B cell (primary cell): ENCODE measurements around the gene SEC23B.

ENCODE experiments used
- EZH2 ChIP-seq: IDR thresholded peaks from 2 replicates; pipeline ENCODE4 v1.6.1; 2012; ENCODE audit warnings: borderline replicate concordance, low read depth, mild to moderate bottlenecking, moderate library complexity, low read length; ENCODE audit not compliant: insufficient read depth, poor library complexity, severe bottlenecking
- TF ChIP-seq, protein P1 (sequence below): fragments of 200-600 bp; IDR thresholded peaks from one replicate; pipeline ENCODE4 v1.8.0; 2022; ENCODE audit warnings: antibody characterized with exemption, mild to moderate bottlenecking

- no peak for TF ChIP-seq EZH2
- TF ChIP-seq, protein P1, sequence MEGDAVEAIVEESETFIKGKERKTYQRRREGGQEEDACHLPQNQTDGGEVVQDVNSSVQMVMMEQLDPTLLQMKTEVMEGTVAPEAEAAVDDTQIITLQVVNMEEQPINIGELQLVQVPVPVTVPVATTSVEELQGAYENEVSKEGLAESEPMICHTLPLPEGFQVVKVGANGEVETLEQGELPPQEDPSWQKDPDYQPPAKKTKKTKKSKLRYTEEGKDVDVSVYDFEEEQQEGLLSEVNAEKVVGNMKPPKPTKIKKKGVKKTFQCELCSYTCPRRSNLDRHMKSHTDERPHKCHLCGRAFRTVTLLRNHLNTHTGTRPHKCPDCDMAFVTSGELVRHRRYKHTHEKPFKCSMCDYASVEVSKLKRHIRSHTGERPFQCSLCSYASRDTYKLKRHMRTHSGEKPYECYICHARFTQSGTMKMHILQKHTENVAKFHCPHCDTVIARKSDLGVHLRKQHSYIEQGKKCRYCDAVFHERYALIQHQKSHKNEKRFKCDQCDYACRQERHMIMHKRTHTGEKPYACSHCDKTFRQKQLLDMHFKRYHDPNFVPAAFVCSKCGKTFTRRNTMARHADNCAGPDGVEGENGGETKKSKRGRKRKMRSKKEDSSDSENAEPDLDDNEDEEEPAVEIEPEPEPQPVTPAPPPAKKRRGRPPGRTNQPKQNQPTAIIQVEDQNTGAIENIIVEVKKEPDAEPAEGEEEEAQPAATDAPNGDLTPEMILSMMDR, result no peak
These were observed 88.5 kb downstream of the SEC23B start for GRCh38 chr20:18596270-18596669.
